Measurements from ENCODE around the gene TNIP2.
A peak's percentile ranks its signal among the peaks of the same experiment; 100 is the strongest.
"Not testable (repeated sequence)": the region's sequence is repeated elsewhere in the genome, so short reads cannot be mapped to it uniquely, and the experiment has no call there.

The TNIP2 gene

DNA sequence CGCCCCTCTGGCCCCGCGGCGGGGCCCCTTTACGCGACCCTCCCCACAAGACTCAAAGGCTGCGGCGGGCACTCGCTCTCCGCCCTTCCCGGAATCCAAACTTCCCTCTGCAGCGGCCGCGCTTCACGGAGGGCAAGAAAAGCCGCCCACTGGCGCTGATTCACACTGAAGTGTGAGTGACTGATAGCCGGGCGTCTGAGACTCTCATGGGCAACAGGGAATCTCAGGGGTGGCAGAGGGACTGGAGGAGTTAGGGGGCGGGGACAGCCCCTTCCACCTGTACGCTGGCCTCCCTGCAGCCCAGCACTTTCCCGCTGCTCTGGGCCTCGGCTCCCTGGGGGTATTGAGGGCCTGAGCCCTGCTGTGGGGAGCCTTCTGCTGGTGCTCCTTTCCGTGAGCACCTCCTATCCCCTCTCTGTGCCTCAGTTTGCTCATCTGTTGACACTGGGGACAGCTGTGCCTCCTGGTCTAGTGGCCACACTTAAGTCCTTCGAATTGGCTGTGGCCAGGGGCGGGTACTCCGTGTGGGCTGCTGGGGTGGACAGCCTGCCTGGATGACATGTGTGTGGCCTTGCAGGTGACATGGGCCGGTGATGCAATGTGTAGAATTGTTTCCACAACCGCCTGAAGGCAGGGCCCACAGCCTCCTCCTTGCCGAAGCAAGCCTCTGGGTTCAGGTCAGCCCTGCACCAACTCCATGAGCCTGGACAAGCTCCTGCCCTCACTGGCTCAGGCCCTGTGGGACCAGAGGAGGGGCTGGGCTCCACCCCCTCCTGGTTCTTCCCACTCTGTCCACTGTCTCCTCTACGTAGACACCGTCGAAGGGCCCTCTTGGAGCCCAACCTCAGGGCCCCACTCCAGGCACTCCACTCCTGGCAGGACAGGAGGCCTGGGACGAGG, 37.7 kb upstream of the TNIP2 start:
- no peak for DNase-seq

DNA sequence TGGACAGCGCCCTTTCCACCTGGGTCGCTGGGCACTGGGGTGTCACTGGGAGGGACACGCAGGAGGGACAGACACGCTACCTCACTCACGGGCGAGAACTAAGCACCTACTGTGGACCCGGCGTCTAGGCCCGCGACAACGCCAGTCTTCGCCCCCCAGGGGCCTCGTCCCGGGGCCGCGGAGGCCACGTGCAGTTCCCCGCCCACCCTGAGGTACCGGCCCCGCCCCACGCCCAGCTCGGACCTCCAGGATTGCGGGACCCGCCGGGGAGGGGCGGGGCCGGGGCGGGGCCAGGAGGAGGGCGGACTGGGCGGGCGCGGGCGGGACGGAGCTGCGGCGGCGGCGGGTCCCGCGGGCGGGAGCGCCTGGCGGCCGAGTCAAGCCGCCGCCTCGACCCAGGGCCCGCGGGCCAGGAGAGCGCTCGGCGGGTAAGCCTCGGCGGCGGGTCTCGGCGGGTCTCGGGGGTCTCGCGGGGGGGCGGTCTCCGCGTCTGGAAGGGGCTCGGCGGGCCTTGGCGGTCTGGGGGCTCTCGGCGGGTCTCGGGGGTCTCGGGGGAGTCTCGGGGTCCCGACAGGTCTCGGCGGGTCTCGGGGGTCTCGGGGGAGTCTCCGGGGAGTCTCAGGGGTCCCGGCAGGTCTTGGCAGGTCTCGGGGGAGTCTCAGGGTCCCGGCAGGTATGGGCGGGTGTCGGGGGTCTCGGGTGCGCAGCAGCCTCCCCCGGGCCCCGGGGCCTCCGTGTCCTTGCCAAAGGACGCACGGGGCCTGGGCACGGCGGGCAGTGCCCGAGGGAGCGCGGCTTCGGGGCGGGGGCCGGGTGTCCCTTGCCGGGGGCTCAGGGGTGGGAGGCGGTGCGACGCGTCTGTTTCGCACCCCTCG, 36.8 kb upstream of the TNIP2 start, which contains the start of gene SH3BP2:
SH3BP2 (plus strand) TSS at position 375 of the 875 bp plus-strand sequence. CDS start 27,533 bp downstream, outside the sequence.
- no peak for DNase-seq

DNA sequence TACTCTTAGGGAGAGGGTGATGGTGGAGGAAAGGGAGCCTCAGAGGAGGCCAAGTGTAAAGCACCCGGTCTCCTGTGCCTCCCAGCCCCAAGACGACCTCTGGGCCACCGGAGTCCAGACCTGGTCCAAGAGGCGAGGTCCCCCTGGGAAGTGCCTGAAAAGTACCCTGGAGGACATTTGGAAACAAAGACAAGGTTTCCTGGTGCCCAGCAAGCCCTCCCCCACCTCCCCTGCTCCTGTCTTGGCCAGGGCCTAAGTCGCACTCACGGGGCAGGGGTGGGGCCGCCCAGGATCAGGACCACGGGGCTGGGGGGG, 36.2 kb upstream of the TNIP2 start:
- DNase-seq = no peak

DNA sequence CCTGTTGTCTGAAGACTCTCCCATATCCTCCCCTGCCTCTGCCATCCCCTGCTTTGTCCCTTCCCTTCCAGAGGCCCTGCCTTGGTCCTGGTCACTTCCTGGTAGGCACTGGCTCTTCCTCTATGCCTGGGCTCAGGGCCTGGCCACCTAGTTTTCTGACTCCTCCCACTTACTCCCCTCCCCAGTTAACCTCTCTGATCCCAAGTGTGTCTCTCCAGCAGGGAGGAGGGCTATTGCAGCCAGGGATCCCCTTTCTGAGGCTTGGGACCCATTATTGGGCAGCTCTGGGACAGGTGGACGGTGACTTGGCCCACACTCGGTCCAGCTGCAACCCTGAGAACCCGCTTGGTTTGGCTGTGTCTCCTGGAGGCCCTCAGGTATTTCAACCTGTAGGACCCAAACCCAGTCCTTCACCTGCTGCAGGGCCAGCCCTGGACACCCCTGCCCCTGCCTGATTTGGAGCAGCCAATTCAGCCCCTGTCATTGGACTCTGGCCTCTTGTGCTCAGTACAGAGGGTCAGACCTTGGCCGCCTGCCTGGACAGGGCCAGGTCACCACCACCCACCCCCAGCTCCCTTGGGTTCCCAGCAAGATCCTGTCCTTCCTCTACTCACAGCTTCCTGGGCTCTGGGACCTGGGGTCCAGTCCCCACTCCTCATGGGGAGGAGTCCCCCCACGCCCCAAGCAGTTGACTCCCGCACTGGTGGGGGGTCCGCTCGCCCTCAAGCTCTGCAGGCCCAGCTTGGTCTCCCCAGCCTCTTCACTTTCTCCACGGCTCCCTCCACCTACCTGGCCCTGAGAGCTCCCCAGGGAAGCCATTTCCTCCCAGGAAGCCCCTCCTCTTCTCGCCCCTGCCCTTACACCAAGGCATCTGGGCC, 35.6 kb upstream of the TNIP2 start:
- no peak for DNase-seq

DNA sequence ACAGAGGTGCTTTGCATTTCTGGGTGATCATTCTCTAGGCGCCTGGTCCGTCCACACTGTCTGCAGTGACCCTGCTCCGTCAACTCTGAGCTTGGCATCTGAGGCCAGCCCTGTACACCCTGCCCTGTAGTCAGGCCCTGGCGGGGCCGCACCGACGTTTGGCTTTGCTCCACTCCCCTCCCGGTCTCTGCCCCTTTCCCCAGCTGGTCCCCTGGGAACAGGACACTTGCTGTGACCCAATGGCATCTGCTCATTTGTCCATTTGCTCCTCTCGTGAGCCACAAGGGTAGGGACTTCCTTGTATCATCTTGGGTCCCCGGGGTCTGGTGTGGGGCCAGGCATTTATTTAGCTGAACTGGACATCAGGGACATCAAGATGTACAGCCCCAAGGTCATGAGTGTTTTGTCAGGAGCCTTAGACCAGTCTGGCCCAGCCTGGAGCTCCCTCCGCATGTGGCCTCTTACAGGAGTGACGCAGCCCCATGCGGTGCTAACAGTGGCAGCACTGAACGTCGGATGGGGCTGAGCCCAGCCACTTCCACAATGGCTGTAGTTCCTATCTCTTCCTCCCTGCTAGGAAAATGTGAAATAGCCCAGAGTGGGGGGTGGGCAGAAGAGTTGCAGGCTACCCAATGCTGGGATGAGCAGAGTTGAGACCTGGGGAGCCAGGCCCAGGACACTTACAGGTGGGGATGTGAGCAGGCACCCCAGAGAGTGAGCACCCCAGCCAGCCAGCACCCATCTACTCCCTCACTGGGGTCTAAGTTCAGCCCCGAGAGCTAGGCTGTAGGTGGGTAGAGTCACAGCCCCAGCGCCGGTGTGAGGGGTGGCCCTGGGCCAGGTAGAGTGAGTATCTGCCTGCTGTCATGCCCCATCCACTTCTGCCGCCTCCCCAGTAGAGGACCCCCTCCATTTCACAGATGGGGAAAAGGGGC, 34.7 kb upstream of the TNIP2 start:
- no peak for DNase-seq

DNA sequence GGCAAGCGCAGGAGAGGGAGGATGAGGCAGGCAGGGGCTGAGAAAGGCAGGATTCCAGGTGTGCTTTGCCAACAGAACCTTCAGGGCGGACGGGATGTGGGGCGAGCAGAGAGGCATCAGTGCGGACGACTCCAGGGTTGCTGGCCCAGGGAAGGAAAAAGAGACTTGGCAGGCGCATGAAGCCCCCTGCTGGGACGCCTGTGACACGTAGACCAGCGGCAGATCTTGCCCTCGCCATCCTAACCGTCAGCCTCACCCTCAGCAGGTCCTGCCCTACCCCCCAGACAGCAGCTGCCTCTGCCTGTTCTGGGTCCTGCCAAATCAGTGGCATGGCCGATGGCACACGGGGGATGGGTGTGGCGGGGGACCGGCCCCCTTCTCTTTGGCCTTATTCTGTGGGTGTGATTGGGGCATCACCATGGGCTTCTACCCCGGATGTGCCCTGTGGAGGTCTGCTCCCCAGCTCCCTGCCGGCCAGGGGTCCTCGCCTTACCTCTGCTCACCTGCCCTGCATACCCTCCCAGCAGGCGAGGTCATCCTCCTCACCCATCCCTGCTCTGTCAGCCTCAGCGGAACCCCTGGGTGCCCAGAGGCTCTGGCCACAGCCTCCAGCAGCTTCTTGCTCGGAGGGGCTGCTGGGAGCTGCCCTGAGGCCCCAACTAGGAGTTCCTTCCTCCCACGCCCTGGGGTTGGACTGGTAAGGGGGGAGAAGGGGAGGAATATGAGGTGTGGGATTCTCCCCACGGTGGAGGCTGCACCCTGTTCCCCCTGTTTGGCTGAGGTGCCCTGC, 33.9 kb upstream of the TNIP2 start:
- DNase-seq = no peak

DNA sequence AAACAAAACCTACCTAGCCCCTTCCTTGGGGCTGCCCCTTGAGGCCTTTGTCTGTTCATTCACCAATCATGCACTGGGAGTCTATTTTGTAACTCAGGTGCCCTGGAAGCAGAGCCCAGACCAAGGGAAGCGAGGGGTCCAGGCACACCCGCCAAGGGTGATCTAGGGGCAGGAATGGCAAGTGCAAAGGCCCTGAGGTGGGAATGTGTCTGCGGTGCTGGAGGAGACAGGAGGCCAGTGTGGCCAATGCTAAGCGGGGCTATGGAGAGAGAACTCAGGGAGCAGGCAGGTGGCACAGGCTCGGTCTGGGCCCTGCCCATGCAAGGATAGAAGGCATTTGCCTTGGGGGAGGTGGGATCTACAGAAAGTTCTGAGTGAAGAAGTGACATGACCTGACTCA, 33.2 kb upstream of the TNIP2 start:
- DNase-seq = no peak

DNA sequence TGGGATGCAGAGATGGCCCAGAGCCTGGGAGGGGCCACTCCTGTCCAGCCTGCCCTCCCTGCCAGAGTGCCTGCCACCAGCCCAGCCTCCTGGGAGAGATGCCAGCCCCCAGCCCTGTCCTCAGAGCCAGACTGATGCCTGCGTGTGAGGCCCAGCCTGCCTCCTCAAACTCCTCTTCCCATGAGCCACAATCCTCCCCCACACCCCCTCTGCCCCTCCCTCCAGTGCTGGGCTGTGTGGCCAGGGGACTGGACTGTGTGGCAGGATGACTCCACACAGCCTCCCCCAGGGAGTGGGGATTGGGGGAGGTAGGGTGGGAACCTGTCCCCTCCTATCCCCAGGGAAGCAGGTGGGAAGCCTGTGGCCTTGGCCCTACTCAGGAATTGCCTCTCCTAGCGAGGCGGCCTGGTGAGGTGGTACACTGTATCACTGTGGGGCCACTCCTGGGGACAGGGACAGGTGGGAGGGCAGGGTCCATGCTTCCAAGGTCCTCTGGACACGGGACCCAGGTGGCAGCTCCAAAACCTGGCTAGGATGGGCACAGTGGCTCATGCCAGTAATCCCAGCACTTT, 32.5 kb upstream of the TNIP2 start:
- no peak for DNase-seq

DNA sequence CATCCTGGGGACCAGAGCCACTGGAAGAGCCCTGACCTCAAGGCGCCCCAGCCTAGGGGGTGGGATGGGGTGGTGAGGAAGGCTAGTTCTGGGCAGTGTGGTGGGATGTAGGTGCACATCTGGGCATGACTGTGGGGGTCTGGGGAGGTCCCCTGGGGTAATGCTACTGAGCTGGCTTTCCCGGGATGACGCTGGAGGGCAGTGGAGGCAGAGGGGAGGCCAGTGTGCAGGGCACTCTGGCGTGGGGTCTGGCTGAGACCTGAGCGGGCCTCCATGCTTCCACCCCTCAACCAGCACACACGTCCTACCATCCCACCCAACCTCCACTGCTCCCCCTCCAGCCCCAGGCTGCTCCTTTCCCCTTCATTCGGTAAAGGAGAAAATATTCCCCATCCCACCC, 32.0 kb upstream of the TNIP2 start:
- DNase-seq = no peak

DNA sequence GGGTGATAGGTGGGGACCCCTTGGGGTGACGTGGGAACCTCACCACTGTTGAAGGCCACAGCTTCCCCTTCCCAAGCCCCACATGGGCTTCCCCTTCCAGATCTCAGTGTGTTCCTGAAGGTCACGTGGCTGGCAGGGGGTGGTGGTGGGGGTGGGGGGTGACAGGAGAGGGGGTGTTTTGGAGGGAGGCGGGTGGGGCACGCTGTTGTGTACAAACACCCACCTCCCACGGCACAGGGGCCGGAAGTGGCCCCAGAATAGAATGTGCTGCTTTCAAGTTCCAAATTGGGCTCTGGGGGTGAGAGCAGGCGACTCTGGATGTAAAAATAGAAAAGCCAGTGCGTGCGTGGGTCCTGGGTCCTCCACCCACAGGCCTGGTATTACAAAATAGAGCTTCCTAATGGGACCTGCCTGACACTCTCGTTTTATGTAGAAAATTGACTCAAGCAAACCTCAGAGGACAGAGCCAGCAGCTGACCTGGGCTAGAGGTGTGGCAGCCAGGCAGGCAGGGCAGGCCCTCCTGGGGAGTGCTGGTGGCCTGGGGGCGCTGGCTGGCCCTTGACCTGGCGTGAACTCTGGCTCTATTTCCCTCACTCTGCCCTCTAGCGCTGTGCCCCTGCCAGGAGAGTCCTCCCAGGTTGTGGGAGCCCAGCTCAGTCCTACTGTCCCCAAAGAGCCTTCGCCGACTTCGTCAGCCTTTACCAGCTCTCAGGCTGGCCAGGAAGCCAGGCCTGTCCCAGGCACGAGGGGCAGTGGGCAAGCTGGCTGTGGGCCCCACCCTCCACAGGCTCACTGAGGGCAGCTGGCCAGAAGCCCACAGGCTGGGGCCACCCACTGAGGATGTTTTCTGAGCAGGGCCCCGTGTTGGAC, 31.3 kb upstream of the TNIP2 start:
- DNase-seq = peak in 1 of 3 experiments; percentile 4

DNA sequence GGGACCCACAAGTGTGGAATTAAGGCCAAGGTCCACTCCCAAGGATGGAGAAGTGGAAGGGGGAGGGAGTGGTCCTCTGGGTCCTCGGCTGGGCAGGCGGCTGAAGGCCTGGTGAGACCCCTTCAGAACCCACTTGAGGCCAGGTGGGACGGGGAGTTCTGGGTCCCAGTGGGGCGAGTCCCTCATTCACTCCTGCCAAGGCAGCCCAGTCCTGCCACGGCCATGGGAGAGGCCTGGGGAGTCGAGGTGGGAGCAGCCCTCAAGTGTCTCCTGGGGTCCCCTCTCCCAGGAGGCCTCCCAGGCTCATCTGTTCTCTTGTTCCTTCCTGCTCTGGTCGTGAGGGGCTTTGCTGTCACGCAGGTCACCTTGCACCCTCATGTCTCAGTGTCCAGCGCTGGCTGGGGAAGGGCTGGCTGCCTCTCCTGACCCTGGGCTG, 30.7 kb upstream of the TNIP2 start:
- DNase-seq = no peak

DNA sequence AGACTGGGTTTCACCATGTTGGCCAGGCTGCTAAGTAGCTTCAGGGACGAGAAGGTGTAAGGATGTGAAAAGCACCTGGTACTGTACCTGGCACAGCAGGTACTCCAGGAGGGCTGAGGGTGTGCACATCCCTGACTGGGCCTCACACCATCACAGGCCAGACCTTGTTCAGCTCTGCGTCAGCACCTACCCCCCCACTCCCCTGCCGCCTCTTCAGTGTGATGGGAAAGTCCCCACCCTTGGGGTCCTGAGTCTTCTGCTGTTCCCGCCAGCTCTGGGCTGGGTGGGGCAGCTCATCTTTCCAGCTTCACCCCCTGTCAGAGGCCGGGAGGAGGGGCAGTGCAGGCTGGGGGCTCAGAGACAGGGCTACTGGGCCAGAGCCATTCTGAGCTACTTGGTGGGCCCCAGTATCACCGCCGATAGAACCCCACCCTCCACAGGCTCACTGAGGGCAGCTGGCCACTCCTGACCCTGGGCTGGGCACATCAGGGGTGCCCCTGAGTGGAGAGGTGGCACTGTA, 30.1 kb upstream of the TNIP2 start:
- DNase-seq = no peak

DNA sequence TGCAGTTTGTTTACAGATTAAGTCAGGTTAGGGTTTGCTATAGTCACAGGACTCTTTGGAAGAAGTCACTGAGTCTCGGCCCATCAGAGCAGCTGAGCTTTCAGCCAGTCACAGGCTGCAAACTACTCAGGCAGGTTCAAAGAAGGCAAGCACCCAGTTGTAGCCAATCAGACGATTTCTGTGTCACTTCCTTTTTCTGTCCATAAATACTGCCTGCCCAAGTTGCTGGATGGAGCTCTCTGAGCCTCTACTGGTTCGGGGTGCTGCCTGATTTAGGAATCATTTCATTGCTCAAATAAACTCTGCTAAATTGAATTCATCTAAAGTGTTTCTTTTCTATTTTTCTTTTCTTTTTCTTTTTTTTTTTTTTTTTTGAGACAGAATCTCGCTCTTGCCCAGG, 29.5 kb upstream of the TNIP2 start:
- DNase-seq = no peak

DNA sequence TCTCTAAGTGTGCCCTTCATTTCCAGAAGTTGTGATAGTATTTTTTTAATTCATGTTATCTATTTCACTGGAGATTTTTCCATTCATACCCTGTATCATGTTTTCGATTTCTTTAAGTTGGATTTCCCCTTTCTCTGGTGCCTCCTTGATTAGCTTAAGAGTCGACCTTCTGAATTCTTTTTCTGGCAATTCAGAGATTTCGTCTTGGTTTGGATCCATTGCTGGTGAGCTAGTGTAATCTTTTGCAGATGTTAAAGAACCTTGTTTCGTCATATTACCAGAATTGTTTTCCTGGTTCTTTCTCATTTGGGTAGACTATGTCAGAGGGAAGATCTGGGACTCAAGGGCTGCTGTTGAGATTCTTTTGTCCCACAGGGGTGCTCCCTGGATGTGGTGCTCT, 27.7 kb upstream of the TNIP2 start:
- DNase-seq = no peak

DNA sequence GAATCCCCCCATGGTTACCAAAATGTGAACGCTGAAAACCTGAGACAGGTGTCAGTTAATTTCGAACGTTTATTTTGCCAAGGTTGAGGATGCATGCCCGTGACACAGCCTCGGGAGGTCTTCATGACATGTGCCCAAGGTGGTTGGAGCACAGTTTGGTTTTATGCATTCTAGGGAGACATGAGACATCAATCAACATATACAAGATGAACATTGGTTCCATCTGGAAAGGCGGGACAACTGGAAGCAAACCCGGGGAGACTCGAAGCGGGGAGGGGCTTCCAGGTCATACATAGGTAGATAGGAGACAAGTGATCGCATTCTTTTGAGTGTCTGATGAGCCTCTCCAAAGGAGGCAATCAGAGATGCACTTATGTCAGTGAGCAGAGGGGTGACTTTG, 25.8 kb upstream of the TNIP2 start:
- no peak for DNase-seq

DNA sequence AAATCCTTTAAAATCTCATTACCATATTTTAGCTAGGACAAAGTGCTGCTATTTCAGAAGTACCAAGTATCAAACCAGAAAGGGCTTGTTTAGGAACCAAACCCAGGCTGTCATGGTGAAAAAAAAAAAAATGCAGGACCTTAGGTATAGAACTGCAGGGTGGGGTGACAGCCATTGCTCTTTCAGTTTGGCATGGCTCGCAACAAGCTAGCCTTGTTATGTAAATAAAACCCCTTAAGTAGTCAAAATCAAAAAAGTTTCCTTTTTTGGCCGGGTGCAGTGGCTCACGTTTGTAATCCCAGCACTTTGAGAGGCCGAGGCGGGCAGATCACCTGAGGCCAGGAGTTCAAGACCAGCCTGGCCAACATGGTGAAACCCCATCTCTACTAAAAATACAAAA, 24.5 kb upstream of the TNIP2 start:
- not testable (repeated sequence) for DNase-seq

DNA sequence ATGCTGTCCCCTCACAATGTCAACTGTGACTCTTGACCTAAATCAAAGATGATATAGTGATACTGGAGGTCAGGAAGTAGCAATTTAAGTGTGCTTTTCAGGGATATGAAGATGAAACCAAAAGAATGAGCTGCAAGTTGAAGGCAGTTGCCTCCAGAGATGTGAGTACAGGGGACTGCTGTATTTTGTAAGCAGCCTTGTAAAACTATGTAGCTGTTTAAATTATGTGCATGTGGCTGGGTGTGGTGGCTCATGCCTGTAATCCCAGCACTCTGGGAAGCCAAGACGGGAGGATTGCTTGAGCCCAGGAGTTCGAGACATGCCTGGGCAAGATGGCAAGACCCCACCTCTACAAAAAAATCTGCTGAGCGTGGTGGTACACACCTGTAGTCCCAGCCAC, 15.1 kb upstream of the TNIP2 start:
- no peak for DNase-seq

DNA sequence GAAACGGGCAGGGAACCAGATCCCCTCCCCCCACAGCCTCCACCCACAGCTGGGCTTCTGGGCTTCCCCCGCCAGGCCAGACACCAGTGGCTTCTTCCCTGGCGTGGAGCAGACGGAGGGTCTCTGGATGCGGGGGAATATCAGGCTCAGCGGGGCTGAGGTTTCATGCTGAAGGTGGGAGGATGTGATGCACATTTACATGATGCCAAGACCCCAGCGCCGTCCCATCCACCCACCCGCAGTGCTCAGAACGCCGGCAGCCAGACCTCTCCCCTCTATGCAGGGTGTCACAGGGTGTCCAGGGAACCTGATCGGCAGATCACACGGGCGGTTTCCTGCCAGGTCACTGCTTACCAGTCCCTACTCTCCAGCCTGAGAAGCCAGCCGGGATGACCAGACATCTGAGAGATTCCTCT, 12.8 kb upstream of the TNIP2 start:
- no peak for DNase-seq

DNA sequence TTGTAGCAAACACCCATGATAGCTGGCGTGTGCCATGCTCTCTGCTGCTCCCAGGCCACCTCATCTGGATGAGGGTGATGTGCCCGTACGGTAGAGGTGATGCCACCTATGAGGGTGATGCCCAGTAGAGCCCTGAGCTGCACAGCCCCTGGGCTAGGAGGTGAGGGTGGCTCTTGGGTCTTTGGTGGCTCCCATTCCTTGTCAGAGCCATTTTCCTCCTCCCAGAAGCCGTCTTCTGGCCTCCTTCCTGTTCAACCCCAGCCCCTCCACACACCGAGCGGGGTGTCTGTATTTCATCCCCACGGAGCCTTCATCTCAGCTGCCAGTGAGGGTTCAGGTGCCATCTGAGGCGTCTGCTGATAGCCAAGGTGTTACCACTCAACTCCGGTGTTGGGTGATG, 12.0 kb upstream of the TNIP2 start:
- no peak for DNase-seq

Measured in NCI-H1417 (cell line).